Measurements from ENCODE around the gene BCL2L2. TPM values are rescaled to one million over a fixed set of nuclear protein-coding genes. Genes with fewer than 3 reads are reported as not detected.

Gene BCL2L2
- total and polyA plus RNA-seq, 2 donors (not counting 1 experiment from before 2014, with no cell fraction given) = 24.7 to 25.4 TPM

DNA sequence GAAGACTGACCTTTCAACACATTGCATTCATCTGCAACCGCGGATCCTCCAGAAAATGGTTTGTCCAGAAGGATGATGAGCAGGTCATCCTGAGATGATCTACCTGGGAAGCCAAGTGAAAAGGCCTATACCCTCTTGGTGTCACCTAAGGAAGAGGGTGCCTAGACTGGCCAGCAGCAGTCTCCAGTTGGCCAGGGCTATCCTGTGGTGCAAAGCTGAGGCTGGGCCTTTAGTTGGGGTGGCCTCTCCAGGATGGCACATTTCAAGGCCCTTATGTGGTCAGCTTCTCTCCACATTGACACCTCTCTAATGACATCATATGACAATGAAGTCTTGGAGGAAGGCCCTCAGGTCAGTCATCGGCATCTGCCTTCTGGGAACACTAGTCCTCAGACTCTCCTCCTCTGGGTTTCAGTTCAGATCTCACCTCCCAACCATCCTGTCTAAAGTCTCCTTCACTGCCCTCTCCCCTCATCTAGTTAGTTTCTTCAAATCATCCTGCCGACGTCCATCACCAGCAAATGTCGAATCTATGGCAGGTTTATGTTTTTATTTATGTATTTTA, 49.3 kb downstream of the BCL2L2 start:
- no peak for DNase-seq (ENCODE audit: low read depth in 2 of 2)
- no peaks in the 10 kb centered on the region for H3K79me2 ChIP-seq (ENCODE audit: control insufficient read depth, insufficient read depth, low read length)
- no peak overlapping the region for H2AFZ ChIP-seq (ENCODE audit: low read length)
- no peaks in the 10 kb centered on the region for H4K20me1 ChIP-seq (ENCODE audit: control insufficient read depth, extremely low read depth, insufficient read depth, low read length)
- no peaks in the 10 kb centered on the region for H3K36me3 ChIP-seq (ENCODE audit: control insufficient read depth, insufficient read depth, low read length)
- H3K4me2 ChIP-seq (ENCODE audit: extremely low read depth, insufficient read depth, low read length) = no peak overlapping the region
- no peaks in the 10 kb centered on the region for H3K4me1 ChIP-seq (ENCODE audit: control insufficient read depth, extremely low read depth, insufficient read depth, low read length)
- H3K9ac ChIP-seq (ENCODE audit: insufficient read depth, low read length) = no peak overlapping the region
- no peak overlapping the region for H3K4me3 ChIP-seq (replicated peaks in 1 of 4; ENCODE audit: control extremely low read depth in 1 of 4, insufficient read depth in 1 of 4, low read depth in 3 of 4, low read length in 4 of 4)
- peaks cover 2% of the 10 kb centered on the region for H3K27me3 ChIP-seq (ENCODE audit: control insufficient read depth, insufficient read depth, low read length)
- TF ChIP-seq CTCF (conservative IDR thresholded peaks at IDR 0.05 in 1 of 2, IDR thresholded peaks at IDR 0.05 in 1 of 2; ENCODE audit: low read depth in 1 of 2, low read length in 2 of 2) = no peak
- TF ChIP-seq EZH2 (IDR thresholded peaks at IDR 0.05; ENCODE audit: low read length, missing control alignments) = no peak
- H3K27ac ChIP-seq (ENCODE audit: insufficient read depth, low read length) = no peak overlapping the region
- no peaks in the 10 kb centered on the region for H3K9me3 ChIP-seq (ENCODE audit: control insufficient read depth, insufficient read depth, low read depth, low read length)

DNA sequence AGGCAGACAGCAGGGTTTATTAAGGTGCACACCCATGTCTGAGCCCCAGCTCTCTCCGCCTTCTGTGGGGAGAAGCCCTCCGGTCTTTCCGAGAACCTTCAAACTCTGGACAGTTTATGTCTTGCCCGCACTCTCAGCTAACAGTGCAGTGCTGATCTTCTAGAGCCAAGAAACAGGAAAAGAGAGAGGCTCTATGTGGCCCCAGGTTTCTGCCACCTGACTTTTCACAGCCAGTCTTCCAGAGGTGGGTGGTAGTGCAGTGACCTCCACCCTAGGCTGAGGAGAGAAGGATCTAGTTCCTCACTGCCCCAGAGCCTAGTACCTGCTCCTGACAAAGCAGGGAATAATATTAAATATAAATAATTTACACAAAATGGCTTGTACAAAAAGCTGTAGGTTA, 50.0 kb downstream of the BCL2L2 start:
- H4K20me1 ChIP-seq (ENCODE audit: control insufficient read depth, extremely low read depth, insufficient read depth, low read length) = no peaks in the 10 kb centered on the region
- no peak overlapping the region for H3K4me3 ChIP-seq (replicated peaks in 1 of 4; ENCODE audit: control extremely low read depth in 1 of 4, insufficient read depth in 1 of 4, low read depth in 3 of 4, low read length in 4 of 4)
- no peaks in the 10 kb centered on the region for H3K36me3 ChIP-seq (ENCODE audit: control insufficient read depth, insufficient read depth, low read length)
- TF ChIP-seq CTCF (conservative IDR thresholded peaks at IDR 0.05 in 1 of 2, IDR thresholded peaks at IDR 0.05 in 1 of 2; ENCODE audit: low read depth in 1 of 2, low read length in 2 of 2) = no peak
- no peak overlapping the region for H3K27ac ChIP-seq (ENCODE audit: insufficient read depth, low read length)
- H2AFZ ChIP-seq (ENCODE audit: low read length) = no peak overlapping the region
- no peaks in the 10 kb centered on the region for H3K9me3 ChIP-seq (ENCODE audit: control insufficient read depth, insufficient read depth, low read depth, low read length)
- H3K4me1 ChIP-seq (ENCODE audit: control insufficient read depth, extremely low read depth, insufficient read depth, low read length) = no peaks in the 10 kb centered on the region
- no peak overlapping the region for H3K4me2 ChIP-seq (ENCODE audit: extremely low read depth, insufficient read depth, low read length)
- H3K9ac ChIP-seq (ENCODE audit: insufficient read depth, low read length) = no peak overlapping the region
- H3K79me2 ChIP-seq (ENCODE audit: control insufficient read depth, insufficient read depth, low read length) = no peaks in the 10 kb centered on the region
- no peak for DNase-seq (ENCODE audit: low read depth in 2 of 2)
- H3K27me3 ChIP-seq (ENCODE audit: control insufficient read depth, insufficient read depth, low read length) = peaks cover 1% of the 10 kb centered on the region

DNA sequence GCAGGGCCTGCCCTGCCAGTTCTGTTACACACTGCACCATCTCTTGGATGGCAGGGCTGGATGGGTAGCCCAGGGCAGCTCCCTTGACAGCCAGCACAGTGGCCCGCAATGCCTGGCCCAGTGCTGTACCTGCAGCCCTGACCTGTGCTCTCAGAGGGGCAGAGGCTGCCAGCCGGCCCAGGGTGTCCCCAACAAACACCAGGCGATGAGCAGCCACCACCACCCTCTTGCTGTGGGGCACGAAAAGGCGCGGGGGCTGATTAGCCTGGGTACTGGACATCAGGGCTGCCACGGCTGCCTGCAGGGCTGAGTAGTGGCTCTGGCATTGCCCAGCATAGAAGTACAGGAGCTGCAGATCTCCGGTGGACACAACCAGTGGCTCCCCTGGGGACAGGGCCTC, 50.6 kb downstream of the BCL2L2 start:
- no peak for DNase-seq (ENCODE audit: low read depth in 2 of 2)
- Histone ChIP-seq H3K4me2 (ENCODE audit: extremely low read depth, insufficient read depth, low read length) (no peak overlapping the region), H3K9me3 (ENCODE audit: control insufficient read depth, insufficient read depth, low read depth, low read length) (no peaks in the 10 kb centered on the region), H3K79me2 (ENCODE audit: control insufficient read depth, insufficient read depth, low read length) (no peaks in the 10 kb centered on the region), H3K27me3 (ENCODE audit: control insufficient read depth, insufficient read depth, low read length) (no peaks in the 10 kb centered on the region), H3K4me1 (ENCODE audit: control insufficient read depth, extremely low read depth, insufficient read depth, low read length) (no peaks in the 10 kb centered on the region), H3K9ac (ENCODE audit: insufficient read depth, low read length) (no peak overlapping the region), H3K4me3 (replicated peaks in 1 of 4; ENCODE audit: control extremely low read depth in 1 of 4, insufficient read depth in 1 of 4, low read depth in 3 of 4, low read length in 4 of 4) (no peak overlapping the region), H3K27ac (ENCODE audit: insufficient read depth, low read length) (no peak overlapping the region), H3K36me3 (ENCODE audit: control insufficient read depth, insufficient read depth, low read length) (no peaks in the 10 kb centered on the region), H4K20me1 (ENCODE audit: control insufficient read depth, extremely low read depth, insufficient read depth, low read length) (no peaks in the 10 kb centered on the region), H2AFZ (ENCODE audit: low read length) (no peak overlapping the region)
- no peak for TF ChIP-seq EZH2 (IDR thresholded peaks at IDR 0.05; ENCODE audit: low read length, missing control alignments)
